Measurements from ENCODE around the gene SMURF1.

Gene SMURF1

DNA sequence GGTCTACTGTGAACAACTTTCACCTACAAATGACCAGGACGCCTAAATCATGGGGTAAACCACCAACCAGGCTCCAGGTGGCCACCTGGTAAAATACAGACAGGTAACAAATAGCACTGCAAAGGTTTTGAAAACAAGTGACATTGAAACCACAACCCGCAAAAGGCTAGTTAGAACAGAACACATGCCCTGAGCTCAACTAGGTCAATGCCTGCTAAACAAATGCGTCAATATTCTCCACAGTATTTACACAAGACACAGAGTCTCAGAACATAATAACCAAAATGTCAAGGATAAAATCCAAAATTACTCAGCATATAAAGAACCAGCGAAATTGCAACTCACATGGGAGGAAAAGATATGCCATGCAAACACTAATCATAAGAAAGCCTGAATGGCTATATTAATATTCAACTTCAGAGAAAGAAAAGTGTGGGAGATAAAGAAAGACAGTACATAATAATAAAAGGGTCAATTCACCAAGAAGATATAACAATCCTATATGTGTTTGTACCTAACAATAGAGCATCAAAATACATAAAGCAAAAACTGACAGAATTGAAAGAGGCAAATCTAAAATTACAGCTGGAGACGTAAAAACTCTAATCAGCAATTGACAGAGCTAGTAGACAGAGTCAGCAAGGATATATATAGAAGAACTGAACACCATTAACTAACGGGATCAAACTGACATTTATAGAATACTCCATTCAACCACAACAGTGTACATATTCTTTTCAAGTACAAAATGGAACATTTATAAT, 47.6 kb downstream of the SMURF1 start:
- no peak for DNase-seq

DNA sequence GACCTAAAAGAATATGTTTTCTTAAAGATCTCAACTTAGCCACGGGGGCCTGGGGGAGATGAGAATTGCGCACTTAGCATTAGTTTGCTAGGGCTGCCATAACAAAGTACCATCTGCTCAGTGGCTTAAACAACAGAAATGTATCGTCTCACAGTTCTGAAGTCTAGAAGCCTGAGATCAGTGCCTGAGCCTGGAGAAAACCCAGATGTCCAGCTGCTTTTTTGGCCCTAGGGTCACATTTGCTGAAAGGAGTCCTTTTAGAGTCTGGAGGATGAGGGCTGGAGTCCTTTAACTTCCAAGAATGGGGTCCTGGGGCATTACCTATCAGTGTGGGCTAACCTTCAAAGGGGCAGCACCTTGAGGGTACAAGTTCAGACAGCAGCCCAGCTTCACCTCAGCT, 48.2 kb downstream of the SMURF1 start:
- no peak for DNase-seq

DNA sequence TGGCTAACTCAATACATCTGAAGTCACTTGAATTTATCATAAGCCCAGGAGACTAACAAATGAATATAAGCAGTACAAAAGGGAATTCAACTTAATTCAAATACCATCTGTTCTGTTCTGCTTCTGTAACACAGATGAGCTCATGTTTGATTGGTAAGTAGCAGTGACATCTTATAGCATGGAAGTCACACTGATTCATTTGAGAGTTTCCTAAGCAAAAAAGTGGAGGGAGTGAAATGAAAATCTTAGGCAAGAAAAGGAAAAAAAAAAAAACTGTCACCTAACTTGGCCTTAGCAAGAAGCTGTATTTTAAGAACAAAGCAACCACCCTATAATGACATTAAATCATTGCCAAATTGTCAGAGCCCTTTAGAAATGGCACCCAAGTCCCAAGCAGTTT, 49.5 kb downstream of the SMURF1 start:
- DNase-seq, result no peak

DNA sequence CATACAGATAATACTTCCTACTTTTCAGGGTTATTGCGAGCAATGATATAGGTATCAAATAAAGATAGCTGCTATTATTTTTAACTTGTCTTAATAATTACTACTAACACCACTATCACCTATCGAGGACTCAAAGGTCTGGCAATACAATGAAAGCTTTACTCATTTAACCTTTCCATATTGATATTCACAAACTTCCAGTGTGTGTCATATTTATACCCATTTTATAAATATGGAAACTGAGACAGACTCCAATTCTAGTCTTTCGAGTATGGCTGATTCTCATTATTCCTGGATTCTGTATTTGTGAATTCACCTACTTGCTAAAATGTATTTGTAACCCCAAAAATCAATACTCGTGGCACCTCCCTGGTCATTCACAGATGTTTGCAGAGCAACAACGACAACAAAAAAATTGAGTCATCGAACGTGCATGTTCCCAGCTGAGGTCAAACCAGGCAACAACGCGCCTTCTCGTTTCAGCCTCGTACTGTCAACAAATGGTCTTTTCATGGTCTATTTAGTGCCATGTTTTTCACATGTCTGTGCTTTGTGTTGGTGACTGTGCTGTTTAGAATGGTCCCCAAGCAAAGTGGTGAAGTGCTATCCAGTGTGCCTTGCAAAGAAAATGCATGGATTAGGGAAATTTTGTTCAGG, 51.7 kb downstream of the SMURF1 start:
- no peak for DNase-seq

DNA sequence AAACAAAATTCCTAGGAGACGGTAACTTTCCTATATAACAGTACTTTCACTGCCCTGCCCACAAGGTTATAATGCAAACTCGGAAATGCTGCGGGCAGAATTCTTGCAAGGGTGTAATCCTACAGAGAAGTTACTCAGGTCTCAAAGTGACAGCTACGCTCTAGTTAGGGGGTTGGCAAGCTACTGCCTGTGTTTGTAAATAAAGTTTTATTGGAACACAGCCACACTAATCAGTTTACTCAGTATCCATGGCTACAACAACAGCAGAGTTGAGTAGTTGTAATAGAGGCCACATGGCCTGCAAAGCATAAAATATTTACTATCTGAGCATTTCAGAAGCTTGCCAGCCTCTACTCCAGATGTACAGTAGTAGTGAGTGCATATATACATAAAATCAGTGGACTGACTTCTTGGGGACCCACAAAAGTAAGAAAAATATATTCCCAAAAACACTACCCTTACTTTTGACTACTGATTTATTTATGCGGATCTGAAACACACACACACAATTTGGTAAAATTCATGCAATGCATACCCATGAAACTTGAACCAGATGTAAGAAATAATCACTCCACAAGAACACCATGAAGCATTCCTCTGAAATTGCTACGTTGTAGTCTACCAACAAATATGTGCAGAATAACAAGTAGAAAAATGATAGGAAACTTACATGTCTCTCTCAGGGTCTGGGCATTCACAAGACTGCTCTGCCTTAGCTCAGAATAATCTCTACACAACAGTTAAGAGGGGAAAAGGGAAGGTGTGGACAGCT, 53.0 kb downstream of the SMURF1 start:
- no peak for DNase-seq

DNA sequence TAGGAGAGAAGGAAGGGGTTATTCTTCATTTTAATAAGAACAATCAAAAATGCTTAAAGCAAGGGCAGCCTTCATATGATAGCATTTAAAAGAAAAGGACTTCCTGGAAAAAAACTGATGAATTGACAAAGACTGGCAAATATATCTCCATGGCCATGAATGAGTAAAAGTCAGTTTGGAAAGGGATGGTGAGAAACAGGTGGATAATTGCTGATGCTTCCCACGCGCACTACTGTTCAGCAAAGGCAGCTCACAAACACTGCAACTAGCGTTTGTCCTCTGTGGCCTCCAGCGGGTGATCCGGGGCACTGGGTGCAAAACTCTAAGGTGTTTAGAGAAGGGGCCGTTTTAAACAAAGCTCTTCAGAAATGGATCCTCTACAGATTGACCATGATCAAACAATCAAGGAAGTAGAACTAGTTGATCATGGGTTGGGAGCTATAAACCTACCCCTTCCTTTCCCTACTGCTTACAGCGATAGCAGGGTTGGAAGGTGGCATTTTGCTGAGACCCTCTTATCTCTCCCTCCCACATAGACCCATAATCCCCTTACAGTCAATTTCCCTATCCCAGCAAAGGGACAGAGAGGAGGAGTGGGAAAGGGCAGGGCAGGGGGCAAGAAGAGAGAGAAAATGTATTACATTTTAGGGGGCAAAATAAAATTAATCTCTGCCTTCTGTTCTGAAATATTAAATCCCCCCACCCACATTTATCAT, 53.8 kb downstream of the SMURF1 start:
- DNase-seq, result no peak

DNA sequence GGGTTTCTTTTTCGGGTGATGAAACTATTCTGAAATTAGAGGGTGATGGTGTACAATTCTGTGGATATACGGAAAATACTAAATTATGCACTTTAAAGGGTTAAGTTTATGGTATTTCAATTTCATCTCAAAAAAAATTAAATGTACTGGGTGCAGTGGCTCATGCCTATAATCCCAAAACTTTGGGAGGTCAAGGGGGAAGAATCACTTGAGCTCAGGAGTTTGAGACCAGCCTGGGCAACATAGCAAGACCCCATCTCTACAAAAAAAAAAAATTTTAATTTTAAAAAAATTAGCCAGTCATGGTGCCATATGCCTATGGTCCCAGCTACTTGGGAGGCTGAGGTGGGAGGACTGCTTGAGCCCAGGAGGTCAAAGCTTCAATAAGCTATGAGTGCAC, 57.0 kb downstream of the SMURF1 start:
- no peak for DNase-seq

DNA sequence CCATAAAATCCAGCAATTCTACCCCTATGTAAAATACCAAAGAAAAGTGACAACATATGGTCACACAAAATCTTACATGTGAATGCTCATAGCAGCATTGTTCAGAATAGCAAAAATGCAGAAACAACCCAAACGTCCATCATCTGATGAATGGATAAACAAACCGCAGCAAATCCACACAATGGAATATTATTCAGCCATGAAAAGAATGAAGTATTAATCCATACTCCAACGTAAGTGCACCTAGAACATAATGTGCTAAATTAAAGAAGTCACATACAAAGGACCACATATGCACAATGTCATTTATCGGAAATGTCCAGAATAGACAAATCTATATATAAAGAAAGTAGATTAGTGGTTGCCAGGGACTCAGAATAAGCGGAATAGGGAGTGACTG, 57.4 kb downstream of the SMURF1 start:
- DNase-seq, result no peak

DNA sequence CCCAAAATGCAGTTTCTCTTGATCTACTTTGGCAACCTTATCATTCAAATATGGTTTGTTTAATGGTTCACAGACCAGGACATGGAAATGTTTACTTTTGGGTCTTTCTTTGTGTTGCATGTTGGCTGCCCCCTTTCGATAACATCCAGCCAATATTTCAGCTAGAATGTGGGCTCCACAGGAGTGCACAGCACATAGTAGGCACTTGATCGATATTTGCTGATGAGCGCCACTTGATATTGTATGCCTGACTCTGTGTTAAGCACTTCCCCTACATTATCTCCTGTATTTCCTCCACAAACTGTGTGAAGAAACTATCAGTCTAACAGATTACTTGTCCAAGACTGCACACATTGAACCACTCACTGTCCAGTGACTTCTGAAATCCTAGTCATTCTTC, 60.2 kb downstream of the SMURF1 start:
- no peak for DNase-seq

DNA sequence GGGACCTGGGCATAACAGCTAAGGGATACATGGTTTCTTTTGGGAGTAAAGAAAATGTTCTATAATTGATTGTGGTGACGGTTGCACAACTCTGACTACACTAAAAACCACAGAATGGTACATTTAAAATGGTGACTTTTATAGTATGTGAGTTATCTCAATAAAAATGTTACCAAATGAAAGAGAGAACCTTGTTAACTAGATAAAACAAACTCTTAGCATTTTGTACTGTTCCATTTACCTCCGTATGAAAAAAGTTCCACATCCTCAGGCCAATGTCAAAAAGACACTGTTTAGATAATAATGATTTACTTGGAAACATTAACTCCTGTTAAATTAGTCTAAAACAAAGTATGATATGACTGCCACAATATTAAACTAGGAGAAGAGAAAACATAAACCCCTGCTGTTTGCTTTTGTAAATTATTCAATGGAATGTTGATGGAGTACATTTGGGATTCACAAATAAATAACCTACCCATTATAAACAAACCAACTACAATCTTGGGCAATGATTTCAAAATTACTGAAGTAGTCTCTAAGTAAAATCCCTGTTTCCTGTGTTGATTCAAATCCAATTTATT, 60.7 kb downstream of the SMURF1 start:
- DNase-seq, result no peak

DNA sequence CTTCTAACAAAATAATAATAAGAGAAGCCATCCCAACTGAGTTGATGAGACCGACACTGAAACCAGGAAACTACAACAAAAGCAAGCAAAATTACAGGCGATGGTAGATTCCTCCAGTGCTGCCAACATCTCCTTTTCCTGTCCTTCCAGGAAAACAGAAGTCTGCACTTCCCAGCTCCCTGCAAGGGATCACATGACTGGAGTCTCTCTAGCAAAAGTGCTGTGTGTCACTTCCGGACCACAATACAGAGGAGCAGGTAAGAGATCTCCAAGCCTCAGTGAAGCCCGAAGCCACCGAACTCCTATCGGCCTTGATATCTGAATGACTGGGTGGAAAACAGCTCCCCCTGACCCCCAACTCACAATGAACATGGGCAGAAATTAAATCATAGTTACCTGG, 63.2 kb downstream of the SMURF1 start:
- no peak for DNase-seq

DNA sequence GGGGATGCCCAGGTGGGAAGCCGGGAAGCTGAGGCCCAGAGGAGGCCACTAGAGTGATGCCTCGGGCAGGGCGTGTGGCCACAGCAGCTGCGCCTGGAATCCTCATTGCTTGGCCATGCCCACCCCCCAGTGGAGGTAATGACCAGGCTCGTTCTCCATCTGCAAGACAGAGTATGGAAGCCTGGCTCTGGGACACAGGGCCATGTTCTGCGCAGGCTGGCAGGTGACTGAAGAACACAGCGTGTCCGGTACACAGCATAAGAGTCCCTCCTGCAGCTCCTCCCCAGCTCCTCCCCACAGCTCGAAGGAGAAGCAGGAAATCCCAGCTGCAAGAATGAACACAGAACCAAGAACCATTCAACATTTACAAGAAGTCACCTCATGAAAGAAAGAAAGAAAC, 64.8 kb downstream of the SMURF1 start:
- no peak for DNase-seq

DNA sequence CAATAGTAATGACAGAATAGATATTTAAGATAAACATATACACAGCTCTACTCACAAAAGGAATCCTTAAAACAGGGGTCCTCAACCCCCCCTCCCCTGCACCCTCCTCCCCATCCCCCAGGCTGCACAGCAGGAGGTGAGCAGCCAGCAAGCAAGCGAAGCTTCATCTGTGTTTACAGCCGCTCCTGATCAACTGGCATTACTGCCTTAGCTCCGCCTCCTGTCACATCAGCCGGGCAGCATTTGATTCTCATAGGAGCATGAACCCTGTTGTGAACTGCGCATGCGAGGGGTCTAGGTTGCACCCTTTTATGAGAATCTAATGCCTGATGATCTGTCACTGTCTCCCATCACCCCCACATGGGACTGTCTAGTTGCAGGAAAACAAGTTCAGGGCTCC, 65.5 kb downstream of the SMURF1 start:
- no peak for DNase-seq

DNA sequence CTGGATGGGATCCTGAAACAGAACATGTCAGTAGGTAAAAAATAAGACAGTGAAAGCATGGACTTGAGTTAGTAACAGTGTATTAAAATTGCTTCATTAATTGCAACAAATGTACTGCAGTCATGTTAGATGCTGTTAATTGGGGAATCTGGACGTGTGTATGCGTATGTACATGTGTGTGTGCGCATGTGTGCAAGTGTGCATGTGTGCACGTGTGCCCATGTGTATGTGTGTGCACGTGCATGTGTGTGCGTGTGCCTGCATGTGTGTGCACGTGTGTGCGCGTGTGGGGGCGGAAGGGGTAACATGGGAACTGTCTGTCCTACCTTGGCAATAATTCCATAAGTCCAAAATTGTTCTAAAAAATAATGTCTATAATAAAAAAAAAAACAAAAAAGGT, 67.3 kb downstream of the SMURF1 start:
- DNase-seq, result no peak

DNA sequence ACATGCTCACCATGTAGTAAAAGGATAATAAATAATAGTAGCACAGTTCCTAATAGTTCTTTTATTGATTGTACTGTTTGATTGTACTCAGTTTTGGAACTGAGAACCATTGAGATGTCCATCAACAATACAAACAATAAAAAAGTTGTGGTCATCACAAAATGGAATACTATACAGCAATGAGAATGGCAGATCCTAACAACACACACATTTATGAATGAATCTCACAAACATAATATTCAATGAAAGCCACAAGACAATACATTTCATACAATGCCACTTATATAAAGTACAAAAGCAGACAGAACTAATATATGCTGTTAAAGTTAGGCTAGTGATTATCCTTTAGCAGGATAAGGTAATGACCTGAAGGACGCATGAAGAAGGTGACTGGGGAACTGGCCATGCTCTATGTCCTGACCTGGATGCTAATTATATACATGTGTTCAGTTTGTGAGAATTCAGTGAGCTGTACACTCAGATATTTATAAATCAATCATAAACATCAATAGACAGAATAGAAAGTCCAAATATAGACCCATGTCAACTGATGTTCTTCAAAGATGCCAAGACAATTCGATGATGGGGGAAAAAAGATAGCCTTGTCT, 70.0 kb downstream of the SMURF1 start:
- no peak for DNase-seq

DNA sequence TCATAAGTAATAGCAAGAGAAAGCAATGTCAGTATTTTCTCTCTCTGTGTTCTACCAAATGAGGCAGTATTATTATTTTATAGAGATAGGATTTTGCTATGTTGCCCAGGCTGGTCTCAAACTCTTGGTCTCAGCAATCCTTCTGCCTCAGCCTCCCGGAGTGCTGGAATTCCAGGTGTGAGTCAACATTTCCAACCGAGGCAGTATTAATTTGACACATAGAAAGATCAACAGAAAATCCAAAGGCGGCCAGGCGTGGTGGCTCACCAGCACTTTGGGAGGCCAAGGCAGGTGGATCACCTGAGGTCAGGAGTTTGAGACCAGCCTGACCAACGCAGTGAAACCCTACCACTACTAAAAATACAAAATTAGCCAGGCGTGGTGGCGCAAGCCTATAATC, 71.8 kb downstream of the SMURF1 start:
- no peak for DNase-seq

DNA sequence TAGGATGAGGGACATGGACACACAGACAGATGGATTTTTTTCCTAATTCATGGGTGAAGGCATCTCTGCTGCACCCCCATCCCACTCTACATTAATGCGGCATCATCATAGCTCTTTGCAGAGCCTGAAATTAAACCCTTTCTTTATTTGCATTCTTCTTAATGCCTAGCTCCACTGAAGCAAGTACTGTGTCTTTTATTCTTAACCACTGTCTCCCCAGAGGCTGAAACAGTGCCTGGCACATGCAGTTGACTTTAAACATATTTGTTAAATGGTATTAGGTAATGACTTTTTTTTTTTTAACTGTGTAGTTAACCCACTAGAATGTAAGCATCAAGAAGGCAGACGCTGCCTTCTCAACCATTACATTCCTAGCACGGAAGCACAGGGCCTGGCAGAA, 73.5 kb downstream of the SMURF1 start:
- no peak for DNase-seq

DNA sequence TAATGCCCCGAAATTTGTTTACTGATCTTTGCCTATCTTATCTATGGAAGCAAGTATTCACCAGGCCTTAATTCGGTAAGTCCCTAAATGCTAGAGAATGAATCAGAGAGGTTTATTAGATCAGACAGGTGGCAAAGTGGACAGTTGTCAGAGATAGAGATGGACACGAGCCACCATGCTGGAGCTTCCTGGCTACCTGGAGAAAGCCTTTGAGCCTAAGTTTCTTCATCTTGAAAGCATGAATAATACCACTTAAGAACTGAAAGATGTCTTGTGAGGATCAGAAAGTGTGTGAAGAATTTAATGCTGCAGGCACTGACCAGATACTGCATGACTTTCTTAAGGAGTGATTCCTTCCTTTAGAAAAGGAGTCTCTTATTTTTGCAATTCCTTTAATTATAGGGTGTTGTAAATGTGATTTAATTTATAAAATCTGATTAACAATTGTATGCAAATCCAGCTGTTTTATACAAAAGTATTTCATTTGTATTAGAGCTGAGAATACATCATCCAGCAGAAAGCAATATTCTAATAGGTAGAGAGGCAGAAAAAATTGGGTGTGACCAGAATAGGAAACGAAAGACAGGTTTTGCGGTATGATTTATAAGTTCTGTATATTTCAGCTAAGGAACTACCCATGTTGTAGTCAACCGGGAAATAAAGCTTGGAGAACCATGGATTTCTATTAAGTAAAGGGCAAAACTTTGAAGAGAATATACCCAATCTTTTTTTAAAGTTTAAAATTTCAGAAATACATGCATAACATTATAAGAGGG, 82.7 kb downstream of the SMURF1 start:
- no peak for DNase-seq

DNA sequence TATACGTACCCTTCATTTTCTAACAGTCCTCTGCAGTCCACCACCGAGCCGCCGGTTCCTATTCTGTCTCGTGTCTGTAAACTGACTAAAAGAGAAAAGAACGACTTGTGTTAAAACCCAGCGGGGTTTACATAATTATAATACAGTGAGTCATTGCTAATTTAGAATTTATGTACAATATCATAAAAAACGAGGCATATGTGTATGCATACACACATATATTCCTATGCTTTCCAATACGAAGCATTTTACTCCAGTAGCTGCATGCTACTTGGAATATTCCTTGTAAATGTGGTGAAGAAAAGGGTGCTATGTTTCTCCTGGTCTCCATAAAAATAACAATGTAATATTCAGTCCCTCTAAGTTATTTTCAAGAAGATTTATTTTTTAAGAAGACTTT, 89.1 kb downstream of the SMURF1 start:
- no peak for DNase-seq

DNA sequence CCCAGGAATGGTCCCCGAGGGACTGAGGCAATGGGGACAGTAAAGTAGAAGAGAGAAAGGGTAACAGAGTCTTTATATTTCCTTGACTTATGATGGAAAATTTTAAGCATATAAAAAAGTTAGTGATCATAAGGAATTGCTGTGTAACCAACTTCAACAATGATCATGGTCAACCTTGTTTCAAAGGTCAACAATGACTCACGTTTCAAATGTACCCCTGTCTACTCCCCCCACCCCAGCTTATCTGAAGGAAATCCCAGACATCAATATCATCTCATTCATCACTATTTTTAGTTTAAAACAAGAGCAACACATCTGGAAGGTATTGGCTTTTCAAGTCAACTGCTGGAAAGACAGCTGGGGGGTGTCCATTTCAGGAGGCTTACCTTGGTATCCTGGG, 92.9 kb downstream of the SMURF1 start:
- no peak for DNase-seq

DNA sequence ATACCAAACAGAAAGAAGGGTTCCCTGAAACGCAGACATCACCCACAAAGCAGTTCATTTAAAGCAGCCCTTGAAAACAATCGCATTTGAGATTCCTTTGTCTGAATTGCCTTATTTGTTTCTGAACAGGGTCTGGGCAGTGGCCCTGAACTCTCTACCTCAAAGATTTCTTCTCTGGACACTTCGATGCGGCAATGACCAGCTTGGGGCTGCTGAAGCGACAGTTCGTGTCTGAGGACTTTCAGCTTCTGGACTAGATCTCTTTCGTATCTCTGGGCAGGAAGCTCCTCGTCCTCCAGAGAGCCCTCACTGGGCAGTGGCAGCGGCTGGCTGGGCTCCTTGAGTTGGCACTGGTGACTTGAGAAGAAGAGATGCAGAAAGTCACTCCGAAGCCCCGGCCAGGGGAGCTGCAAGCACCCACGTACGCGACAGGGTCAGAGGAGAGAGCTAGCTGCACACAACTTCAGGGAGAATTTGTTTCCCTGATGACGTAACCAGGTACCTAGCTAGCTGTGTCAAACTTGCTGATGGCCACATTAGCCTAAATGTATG, 96.3 kb downstream of the SMURF1 start:
- no peak for DNase-seq
